Measurements from ENCODE around the gene METTL1.

The METTL1 gene

DNA sequence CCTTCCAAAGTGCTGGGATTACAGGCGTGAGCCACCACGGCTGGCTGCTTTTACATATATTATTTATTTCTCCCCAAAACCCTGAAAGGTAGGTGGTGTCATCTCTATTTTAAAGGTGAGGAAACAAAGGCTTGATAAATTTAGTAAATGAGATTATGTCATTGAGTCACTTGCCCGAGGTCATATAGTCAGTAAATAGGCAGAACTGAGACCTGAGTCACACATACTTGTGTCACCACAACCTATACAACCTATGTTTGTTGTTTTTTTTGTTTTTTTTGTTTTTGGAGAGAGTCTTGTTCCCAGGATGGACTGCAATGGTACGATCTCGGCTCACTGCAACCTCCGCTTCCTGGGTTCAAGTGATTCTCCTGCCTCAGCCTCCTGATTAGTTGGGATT is 23.4 kb upstream of the METTL1 start:
- no peak for DNase-seq (ENCODE audit: low spot score)
- TF ChIP-seq, protein P1, sequence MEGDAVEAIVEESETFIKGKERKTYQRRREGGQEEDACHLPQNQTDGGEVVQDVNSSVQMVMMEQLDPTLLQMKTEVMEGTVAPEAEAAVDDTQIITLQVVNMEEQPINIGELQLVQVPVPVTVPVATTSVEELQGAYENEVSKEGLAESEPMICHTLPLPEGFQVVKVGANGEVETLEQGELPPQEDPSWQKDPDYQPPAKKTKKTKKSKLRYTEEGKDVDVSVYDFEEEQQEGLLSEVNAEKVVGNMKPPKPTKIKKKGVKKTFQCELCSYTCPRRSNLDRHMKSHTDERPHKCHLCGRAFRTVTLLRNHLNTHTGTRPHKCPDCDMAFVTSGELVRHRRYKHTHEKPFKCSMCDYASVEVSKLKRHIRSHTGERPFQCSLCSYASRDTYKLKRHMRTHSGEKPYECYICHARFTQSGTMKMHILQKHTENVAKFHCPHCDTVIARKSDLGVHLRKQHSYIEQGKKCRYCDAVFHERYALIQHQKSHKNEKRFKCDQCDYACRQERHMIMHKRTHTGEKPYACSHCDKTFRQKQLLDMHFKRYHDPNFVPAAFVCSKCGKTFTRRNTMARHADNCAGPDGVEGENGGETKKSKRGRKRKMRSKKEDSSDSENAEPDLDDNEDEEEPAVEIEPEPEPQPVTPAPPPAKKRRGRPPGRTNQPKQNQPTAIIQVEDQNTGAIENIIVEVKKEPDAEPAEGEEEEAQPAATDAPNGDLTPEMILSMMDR (IDR thresholded peaks at IDR 0.05; ENCODE audit: extremely low read depth, missing control alignments) = no peak

DNA sequence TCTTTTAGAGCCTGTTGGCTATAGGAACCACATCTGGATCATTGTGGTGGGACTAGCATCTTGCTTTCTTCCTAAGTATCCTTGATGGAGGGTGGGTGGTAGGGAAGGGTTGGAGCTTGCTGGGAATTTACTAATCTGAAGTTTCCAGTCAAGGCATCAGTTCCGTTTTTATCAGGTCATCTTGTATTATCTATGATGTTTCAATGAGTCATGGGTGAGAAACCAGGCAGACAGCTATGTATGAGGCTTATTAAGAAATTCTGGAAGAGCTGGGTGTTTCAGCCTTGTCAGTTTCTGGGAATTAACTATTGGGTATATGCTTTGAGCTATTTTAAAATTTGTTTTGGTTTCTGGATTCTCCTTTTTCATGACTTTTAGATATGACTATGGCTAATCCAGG is 22.0 kb upstream of the METTL1 start:
- TF ChIP-seq, protein P1 (IDR thresholded peaks at IDR 0.05; ENCODE audit: extremely low read depth, missing control alignments) = no peak
- no peak for DNase-seq (ENCODE audit: low spot score)

DNA sequence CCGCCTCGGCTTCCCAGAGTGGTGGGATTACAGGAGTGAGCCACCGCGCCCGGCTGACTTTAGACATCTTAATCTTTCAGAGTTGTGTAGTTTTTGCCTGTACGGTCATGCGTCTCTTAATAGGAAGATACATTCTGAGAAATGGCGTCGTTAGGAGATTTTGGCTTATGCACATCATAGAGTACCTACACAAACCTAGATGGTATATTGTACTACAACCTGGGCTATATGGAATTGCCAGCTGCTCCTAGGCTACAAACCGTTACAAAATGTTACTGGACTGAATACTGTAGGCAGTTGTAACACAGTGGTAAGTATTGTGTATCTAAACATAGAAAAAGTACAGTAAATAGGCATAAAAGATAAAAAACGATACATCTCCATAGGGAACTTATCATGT is 12.0 kb upstream of the METTL1 start:
- TF ChIP-seq, protein P1 (IDR thresholded peaks at IDR 0.05; ENCODE audit: extremely low read depth, missing control alignments) = no peak
- DNase-seq (ENCODE audit: low spot score) = no peak

DNA sequence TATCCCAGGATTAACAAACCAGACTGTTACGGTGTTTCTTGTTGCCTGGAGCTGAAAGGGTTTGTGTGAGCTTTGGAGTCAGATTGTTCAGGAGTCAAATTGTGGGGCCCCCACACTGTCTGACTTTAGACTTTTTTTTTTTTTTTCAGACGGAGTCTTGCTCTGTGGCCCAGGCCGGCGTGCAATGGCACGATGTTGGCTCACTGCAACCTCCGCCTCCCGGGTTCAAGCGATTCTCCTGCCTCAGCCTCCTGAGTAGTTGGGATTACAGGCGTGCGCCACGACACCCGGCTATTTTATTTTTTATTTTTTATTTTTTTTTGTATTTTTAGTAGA is 11.5 kb upstream of the METTL1 start:
- TF ChIP-seq, protein P1 (IDR thresholded peaks at IDR 0.05; ENCODE audit: extremely low read depth, missing control alignments) = no peak

DNA sequence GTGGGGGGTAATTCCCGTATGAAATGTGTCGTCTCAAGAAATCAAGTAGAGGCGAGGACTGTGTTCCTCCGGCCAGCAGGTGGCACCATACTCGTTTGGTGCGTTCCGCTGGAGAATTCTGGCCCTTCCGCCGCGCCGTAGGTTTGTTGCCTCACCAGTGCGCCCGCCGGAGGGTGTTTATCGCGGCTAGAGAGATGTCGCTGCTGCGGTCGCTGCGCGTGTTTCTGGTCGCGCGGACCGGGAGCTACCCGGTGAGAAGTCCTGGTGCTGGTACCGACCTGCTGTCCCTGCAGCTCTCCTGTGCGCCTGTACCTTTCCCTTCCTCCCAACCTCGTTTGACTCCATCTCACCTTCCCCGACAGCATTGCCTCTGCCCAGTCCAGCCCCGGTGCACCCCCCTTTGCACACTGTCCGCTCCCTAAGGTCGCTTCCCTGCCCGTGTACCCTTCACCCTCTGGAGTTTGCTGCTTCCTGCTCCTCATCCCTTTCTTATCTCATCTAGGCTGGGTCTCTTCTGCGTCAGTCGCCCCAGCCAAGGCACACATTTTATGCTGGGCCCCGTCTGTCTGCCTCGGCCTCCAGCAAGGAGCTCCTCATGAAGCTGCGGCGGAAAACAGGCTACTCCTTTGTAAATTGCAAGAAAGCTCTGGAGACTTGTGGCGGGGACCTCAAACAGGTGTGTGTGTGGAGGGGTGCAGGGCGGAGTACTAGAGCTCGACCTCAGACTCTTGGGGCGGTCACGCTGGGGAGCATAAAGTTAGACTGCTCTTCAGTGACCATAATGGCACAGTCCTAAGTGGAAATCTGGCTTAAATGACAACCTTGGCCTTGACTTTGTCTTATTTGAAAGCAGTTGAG is 10.9 kb upstream of the METTL1 start, which contains the start of gene TSFM:
Gene TSFM, plus strand, starts transcription at position 180 of the 858 bp plus-strand sequence. Its CDS starts 15 bp downstream, at position 195.
- peak; percentile 82 for DNase-seq (ENCODE audit: low spot score)
- TF ChIP-seq, protein P1 (IDR thresholded peaks at IDR 0.05; ENCODE audit: extremely low read depth, missing control alignments) = peak; percentile 74

More for the DNA sequence above, 11.5 kb upstream of the METTL1 start:
- no peak for DNase-seq (ENCODE audit: low spot score)

DNA sequence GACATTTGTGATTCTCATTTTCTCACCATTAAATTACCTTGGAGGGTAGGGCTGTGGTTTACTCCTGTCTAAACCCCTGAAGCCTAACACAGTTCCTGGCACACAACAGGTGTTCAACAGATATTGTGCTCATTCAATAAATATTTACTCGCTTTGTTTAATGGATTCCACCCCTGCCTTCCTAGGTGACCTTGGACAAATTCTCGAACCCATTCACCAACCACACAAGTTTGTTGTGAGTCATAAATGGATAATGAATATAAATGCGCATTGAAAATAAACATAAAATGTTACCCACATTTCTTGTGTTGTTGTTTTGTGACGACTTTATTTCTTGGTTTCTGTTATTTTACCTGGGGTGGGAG is 10.3 kb upstream of the METTL1 start:
- TF ChIP-seq, protein P1 (IDR thresholded peaks at IDR 0.05; ENCODE audit: extremely low read depth, missing control alignments) = no peak
- no peak for DNase-seq (ENCODE audit: low spot score)

DNA sequence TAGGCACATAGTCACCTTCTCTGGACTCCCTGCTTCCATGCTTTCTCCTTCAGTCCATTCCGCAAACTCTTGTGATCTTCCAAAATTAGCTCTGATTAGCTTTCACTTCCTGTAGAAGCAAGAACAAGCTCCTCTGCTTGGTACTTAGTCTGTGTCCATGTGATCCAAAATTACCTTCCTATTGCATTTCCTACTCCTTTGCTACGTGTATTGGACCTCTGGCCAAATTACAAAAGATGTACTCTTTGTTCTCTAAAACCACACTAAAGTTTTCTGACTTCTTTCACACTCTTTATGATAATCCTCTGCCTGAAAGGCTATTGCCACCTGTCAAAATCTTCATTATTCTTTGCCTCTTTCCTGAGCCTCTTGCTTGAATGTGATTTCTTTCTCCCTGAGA is 9.9 kb upstream of the METTL1 start:
- TF ChIP-seq, protein P1 (IDR thresholded peaks at IDR 0.05; ENCODE audit: extremely low read depth, missing control alignments) = no peak
- no peak for DNase-seq (ENCODE audit: low spot score)
